GM21737 (cell line): ENCODE results near the gene TMEM207.

ENCODE experiments used
- ATAC-seq: cut with Tn5 transposase; IDR thresholded peaks from one replicate; pipeline ENCODE4 v1.9.1; 2021; ENCODE audit warnings: mild to moderate bottlenecking, moderate library complexity; ENCODE audit not compliant: unreplicated experiment

The TMEM207 gene

GRCh38 chr3:190387578-190388213 is 62.0 kb downstream of the TMEM207 start, which contains the start of gene CLDN16:
CLDN16 (plus strand) TSS chr3:190388163; CDS start chr3:190388330, 167 bp downstream.
- ATAC-seq, result no peak

DNA sequence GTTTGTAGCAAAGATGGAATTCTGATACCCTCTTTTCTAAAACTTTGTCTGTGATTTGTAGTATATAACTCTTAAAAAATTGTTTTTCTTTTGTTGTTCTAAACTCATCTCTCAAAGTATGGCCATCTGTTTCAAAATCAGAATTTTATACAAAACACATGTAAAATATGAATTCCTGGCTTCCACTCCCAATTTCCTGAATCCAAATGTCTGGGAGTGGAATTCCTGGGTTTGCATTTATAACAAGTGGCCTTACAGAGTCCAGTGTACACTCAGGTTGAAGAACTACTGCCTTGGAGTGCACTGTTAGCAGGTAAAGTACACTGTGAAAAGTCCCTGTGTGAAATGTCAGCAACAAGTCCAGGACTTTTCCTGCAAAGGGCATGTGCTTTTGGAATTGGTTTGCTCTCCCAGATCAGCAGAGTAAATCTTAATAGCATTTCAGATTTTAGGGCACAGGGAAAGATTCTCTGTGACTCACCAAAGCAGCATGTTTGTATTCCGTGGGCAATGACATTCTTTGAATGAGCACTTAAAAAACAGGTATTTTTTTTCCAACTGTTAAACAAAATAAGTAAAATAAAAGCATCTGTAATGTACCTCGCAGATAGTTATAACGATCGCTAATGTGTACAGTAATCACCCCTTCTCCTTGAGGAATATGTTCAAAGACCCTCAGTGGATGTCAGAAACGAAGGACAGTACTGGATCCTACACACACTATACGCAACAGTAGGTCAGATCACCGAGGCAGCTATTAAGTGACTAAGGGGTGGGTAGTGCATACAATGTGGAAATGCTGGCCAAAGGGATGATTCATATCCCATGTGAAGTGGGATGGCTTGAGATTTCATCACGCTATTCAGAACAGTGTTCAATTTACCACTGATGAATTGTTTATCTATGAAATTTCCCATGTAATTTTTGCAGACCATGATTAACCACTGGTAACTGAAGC is 63.7 kb downstream of the TMEM207 start:
- ATAC-seq, result no peak

DNA sequence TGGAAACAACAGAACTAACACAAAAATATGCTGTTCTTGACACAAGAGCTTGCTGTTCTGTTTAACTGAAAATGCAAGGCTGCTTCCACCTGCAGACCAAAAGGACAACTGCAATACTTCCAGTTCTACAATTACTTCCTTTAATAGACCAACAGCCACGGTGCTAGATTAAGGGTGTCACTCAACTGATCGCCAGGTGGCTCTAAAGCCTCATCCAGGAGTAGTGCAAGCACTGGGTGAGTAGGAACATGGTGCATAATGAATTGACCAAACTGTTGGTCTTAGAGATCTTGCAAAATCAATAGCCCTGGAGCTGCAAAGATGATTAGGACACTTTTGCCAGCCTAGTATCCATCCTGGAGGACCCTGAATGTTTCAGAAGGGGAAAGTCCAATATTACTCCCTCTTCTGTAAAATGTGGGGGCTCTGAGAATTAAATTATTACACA is 65.4 kb downstream of the TMEM207 start:
- peak; percentile 92 for ATAC-seq

DNA sequence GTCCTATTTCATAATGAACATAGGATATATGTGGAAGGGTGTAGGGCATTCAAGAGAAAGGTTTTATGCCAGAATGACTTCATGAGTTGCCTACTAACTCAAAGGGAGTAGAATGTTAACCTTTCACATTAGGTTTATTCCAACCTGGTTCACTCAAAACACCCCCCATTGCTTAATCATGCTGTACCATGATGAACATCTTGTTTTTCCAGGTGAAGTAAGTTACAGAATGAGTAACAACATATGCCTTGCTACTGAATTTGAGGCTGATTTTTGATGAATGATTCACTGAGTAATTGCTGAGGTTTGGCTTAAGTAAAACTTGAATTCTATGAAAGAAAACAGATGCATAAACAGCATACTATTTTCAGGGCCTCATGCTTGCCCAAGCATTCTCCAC is 67.6 kb downstream of the TMEM207 start:
- no peak for ATAC-seq

DNA sequence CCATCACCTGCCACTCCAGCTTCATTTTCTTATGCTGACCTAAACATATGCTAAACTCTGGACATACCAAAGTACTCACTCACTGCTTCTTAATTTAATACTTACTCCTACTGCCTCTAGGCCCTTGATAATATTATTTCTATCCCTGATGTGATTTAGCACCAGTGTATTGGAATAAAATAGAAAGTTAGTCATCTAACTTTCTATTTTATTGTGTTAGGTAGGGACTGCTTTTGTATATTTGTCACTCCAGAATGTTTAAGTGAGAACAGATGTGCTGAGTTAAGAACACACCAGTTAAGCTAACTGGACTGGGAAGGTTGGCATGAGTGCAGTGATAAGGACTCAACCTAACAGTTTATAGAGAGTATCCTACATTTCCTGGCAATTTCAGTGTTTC is 68.3 kb downstream of the TMEM207 start:
- no peak for ATAC-seq

GRCh38 chr3:190380184-190380583 is 69.5 kb downstream of the TMEM207 start:
- no peak for ATAC-seq
